SW 1271 (cell line): Measurements from ENCODE around the gene FGF8.

ENCODE experiments used
- DNase-seq, 2 experiments: peaks; one replicate each; lab custom pipeline; 2025; lab: John Stamatoyannopoulos, UW

FGF8 gene

GRCh38 chr10:101781984-101782810, 6.3 kb upstream of the FGF8 start:
- no peak for DNase-seq

GRCh38 chr10:101781655-101781983, 5.7 kb upstream of the FGF8 start:
- no peak for DNase-seq

GRCh38 chr10:101780818-101781654, 5.1 kb upstream of the FGF8 start:
- peak in 1 of 2 experiments; percentile 50 for DNase-seq

GRCh38 chr10:101780187-101780817, 4.4 kb upstream of the FGF8 start:
- no peak for DNase-seq

- peak in 1 of 2 experiments; percentile 2 for DNase-seq
Observed at GRCh38 chr10:101779544-101780186, 3.8 kb upstream of the FGF8 start.

- DNase-seq: no peak
Observed at GRCh38 chr10:101778781-101779543, 3.0 kb upstream of the FGF8 start.

- no peak for DNase-seq
Observed at GRCh38 chr10:101778151-101778780, 2.4 kb upstream of the FGF8 start.

- DNase-seq: no peak
Observed at GRCh38 chr10:101777619-101778145, 1.8 kb upstream of the FGF8 start.

GRCh38 chr10:101776161-101776817, 375 bp upstream of the FGF8 start:
- no peak for DNase-seq

GRCh38 chr10:101774589-101775272, 1.2 kb downstream of the FGF8 start:
- DNase-seq: no peak

- DNase-seq: no peak
Observed at GRCh38 chr10:101773923-101774588, 1.9 kb downstream of the FGF8 start.

GRCh38 chr10:101772895-101773761, 2.8 kb downstream of the FGF8 start:
- DNase-seq: no peak

- no peak for DNase-seq
Observed at GRCh38 chr10:101772017-101772894, 3.7 kb downstream of the FGF8 start.

GRCh38 chr10:101771380-101771779, 4.5 kb downstream of the FGF8 start:
- no peak for DNase-seq

GRCh38 chr10:101770331-101771215, 5.3 kb downstream of the FGF8 start:
- DNase-seq: no peak
